ENCODE results near the gene SFMBT2.
A peak's percentile ranks its signal among the peaks of the same experiment; 100 is the strongest.
"Not testable (repeated sequence)": the region's sequence is repeated elsewhere in the genome, so short reads cannot be mapped to it uniquely, and the experiment has no call there.

Gene SFMBT2

DNA sequence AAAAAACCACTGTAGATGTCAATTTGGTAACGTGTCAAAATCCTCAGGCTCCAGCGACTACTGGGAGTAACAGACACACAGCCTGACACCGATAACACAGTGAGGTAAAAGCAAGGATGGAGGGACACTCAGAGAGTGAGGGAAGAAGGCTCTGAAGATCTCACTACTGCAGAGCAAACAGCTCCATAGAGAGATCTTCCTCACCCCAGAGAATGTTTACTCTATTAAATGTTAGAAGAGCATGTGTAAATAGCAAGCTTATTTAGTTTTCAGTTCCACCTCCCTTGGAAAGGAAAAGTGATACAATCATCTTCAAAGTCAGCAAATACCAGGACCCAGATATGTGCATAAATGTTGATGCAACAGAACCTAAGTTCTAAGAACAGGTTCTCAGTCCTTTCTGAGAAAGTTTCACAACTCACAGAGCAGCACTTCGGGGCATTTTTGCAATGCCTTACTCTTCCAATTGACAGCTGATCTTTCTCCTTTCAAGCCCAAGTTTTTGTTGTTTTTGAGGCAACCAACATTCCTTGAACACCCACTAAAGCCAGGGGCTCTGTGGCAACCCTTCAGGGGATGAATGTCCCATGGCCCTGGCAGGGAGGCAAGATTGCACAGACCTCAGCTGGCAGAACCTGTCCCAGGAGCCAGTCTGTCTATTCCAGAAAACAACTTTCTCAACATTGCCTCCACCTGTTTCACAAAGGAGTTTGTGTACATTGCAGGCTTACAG lies 177.4 kb downstream of the SFMBT2 start:
- no peak for DNase-seq (ENCODE audit: low read depth in 2 of 2, low spot score in 1 of 2)

DNA sequence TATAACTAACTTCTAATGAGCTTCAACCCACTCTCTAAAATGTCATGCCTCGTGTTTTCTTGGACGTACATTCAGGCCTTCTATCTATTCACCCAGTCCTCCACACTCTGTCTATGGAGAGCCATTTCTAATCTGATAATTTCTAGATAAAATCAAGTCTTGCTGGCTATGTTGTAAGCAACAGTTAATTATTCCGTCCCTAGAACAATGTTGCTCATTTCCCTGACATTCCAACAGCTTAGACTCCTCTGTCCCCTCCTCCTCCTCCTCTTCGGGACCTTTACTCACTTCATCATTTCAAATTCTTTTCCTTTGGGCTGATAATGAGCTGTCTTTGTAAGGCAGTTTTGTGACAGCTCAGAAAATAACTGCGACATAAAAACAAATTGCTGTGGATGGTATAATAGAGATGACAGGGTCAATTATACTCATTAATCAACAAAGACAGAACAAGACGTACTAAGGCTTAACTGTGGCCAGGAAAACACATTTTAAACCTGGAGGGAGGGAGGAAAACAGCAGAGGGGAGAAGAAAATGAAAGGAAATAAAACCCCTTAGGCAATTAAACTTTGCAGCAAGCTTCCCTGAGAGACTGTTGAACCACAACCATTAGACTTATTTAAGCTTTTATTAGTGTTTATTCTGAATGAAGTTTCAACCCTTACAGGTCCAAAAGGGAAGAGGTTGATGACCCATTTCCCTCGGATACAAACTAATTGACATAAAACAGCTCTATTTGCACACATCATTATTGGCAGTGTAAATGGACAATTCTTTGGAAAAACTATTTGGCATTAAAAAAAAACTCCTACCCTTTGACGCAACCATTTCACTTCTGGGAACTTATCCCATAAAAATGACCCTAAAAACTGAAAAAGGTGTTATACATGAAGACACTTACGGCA lies 179.1 kb downstream of the SFMBT2 start:
- DNase-seq (ENCODE audit: low read depth in 2 of 2, low spot score in 1 of 2), result no peak

DNA sequence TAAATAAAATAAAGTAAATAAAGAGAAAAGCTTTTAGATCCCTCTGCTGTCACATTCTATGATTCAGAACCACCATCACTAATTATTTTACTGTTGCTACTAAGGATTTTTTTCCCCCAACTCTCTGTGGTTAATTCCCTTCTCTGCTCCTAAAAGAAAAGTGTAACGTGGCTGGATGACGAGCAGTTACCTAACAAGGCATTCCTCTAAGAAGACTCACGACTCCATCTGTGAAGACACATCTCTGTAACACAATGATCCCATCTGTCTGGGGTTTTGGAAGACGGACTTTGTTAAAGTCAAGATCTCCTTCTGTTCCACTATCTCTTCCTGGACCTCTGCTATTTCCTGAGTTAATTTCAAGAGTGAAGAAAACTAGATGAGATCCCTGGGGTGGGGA lies 179.9 kb downstream of the SFMBT2 start:
- no peak for DNase-seq (ENCODE audit: low read depth in 2 of 2, low spot score in 1 of 2)

DNA sequence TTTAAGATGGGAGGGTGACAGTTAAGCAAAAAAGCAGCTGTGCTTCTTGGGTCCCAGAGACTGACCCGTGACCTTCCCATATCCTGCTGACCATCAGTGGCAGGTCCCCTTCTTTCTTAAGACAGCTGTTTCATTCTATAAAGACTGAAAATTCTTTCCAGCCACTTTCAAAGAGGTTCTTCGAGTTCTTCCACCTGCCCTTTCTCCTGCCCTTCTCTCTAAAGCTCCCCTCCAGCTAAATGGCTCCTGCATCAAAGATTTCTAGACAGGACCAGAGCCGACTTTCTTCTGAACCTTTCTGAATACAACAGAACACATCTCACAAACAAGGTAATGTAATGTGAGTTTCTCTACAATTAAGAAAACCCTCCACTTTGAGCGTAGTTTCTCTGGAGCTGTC lies 180.8 kb downstream of the SFMBT2 start:
- DNase-seq (ENCODE audit: low read depth in 2 of 2, low spot score in 1 of 2), result no peak

DNA sequence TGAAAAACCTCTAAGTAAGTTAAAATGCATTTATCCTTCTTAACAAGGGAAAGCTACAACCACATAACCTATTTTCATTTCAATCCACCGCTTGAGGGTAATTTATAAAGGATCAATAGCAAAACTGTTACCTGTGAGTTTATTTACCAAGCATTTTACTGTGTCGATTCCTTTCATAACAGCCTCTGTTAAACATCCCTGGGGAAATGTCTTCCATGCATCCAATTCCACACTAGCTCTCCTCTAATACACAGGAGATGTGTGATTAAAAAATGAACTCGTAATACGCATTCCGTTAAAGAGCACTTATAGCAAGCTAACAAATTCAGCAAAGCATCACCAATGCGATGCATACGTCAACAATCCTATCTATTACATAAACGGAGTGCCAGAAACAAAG lies 185.7 kb downstream of the SFMBT2 start:
- no peak for DNase-seq (ENCODE audit: low read depth in 2 of 2, low spot score in 1 of 2)

DNA sequence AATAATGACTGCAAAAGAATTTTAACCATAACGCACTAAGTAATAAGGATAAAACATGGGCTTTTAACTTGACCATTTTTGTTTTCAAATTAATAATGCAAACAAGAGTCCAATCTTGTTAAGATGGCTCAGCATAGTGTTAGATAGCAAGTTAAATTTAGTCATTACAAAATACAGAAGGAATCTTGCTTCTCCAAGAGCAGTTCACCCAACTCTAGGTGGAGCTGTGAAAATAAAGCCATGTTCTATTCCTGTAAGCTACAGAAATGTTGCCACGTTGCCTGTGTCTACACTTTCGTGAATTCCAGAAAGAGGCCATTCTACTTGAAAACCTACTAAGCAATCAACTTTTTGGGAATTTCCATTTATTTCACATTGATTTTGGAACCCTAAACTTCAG lies 191.9 kb downstream of the SFMBT2 start:
- DNase-seq (ENCODE audit: low read depth in 2 of 2, low spot score in 1 of 2), result no peak

DNA sequence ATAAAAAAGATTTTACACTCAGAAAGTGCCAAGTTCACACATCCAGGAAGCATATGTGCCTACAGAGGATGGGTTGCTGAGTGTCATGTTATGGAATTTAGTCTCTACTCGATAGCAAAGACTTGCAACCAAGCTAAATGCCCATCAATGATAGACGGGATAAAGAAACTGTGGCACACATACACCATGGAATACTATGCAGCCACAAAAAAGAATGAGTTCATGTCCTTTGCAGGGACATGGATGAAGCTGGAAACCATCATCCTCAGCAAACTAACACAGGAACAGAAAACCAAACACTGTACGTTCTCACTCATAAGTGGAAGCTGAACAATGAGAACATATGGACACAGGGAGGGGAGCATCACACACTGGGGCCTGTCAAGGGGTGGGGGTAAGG lies 198.1 kb downstream of the SFMBT2 start:
- DNase-seq (ENCODE audit: low read depth in 2 of 2, low spot score in 1 of 2), result not testable (repeated sequence)

DNA sequence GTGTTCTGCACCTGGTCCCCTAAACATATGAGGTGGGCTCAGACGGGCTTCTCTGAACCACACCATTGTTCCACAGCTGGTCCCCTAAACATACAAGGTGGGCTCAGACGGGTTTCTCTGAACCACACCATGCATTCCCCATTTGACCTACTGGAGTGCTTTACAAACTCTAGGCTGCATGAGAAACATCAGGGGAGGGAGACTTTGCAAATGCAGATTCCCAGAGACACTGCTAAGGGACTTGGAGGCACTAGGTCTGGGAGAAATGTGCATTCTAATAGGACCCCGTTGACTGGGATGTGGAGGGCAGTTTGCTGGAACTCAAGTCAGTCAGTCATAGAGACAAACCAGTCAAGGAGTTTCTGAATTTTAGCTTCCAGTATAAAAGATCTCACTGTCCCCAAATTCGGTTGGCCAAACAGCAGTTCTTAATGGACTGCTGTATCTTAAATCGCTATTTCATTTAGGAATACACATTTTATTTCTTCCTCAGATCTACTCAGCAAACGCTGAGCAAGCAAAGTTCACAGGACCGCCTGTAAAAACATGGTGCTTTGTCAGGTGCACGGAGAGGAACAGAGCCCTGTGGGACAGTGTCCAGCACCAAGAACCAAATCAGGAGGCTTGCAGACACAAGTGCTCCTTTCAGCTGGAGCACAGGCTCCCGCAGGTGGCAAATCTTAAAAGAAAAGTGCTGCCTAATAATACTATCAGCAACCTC lies 198.8 kb downstream of the SFMBT2 start:
- DNase-seq (ENCODE audit: low read depth in 2 of 2, low spot score in 1 of 2), result no peak

DNA sequence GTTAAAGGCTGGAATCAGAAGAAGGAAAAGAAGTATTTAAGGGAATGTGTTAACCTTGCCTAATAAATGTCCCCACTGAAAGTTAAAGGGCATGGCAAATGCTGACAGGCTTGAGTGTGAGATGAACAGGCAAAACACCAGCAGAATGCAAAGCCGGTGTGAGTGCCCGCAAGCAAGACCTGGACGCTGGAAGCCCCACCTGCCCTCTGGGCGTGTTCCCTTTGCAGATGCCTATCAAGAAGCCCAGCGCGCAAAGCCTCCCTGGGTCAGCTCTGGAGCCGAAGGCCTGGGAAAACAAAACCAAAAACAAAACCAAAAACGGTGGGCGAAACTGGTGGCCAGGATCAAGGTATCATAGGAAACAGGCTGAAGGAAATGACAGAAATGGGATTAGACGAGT lies 200.3 kb downstream of the SFMBT2 start:
- DNase-seq (ENCODE audit: low read depth in 2 of 2, low spot score in 1 of 2), result no peak

DNA sequence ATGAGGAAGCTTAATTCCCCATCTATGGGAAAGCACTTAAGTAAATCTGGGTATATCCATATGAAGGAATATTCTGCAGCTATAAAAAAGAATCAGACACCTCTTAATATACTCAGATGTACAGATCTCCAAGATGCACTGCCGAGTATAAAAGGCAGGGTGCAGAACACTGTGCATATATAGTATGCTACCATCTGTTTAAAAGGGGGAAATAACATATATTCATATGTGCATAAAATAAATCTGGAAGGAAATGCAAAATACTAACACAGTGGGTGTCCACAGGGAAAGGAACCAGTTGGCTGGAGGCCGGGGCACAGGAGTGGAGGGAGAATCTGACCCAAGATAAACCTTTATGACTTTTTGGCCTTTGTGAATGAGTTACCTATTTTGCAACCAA lies 201.4 kb downstream of the SFMBT2 start:
- DNase-seq (ENCODE audit: low read depth in 2 of 2, low spot score in 1 of 2), result no peak

DNA sequence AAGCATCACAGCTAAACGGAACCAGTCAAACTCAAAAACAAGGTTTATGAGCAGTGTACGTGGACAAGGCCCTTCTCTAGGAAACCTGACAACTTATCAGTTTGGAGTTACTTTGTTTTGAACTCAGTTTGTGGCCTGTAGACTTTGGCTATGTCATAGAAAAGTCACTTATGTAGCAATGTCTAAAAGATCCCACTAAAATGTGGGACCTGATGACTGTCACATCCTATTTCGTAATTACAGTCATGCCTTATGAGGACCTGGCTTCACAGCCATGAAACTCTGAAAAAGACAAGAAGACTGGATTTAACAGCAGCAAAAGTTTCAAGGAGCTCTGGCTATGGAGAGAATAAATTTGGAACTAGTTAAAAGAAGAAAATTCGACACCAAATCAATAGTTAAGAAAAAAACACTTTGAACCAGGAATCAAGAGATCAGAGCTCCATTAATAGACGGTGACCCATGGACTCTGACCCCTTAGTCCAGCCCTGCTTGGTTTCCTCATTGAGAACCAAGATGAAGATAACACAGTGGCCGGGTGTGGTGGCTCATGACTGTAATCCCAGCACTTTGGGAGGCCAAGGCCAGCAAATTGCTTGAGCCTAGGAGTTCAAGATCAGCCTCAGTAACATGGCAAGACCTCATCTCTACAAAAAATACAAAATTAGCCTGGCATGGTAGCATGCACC lies 204.3 kb downstream of the SFMBT2 start:
- DNase-seq (ENCODE audit: low read depth in 2 of 2, low spot score in 1 of 2), result no peak

DNA sequence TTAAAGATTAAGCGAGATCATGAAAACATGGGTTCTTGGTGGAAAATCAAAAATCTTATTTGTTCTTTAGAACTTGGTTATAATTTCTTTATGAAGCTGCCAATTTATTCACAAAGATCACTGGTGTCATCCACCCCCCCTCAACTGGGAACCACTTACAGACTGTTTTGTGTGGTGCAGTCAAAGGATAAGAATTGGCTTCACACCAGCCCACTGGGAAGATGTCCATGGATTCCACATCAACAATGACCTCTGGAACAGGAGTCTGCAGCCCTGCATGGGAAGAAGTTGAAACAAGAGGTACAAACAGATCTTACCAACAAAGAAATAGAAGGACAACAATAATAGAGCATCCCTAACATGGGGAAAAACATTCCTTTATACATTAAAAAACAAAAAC lies 205.2 kb downstream of the SFMBT2 start:
- no peak for DNase-seq (ENCODE audit: low read depth in 2 of 2, low spot score in 1 of 2)

DNA sequence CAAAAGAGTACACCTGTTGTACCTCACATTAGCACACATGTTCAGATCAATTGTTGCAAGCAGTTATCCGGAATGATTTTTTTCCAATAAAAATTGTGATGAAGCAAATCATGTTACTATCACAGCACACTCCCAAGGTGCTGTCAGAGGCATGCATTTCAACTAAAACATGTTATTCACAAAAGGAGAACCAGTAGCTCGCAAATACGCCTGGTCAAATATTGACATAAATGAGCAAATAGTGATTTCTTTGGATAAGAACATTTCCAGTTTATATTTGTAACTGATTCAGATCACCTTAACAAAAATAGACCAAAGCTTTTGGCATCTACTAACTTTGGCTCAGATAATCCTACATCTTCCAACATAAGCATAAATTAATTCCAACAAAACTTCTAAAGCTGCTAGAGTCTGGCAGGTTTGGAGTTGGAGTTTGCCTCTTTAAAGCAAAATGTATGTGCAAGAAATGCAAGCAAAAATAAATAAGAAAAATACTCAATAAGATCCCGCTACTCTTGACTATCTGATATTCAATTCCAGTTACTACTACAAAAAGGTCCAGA lies 208.0 kb downstream of the SFMBT2 start:
- DNase-seq (ENCODE audit: low read depth in 2 of 2, low spot score in 1 of 2), result no peak

DNA sequence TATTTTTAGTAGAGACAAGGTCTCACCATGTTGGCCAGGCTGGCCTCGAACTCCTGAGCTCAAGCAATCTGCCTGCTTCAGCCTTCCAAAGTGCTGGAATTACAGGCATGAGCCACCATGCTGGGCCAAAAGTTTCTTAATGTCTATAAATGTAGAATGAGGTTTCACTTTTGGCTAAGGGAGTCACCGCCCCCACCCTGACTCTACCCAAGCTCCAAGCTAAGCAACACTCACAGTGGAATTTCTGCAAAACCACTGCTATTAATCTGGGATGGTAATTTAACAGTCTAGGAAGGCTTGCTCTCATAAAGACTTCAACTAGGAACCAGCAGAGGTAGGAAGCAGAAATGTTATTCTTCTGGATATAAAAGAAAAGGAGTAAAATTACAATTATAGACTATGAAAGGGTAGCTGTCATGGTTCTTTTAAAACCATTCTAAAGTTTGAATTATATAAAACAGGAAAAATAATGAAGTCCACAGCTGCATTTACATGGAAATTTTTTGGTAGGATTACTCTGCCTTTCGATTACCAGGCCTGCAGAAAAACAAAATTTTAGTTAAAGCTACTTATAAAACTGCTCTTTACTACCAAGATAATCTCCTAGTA lies 211.6 kb downstream of the SFMBT2 start:
- no peak for DNase-seq (ENCODE audit: low read depth in 2 of 2, low spot score in 1 of 2)

DNA sequence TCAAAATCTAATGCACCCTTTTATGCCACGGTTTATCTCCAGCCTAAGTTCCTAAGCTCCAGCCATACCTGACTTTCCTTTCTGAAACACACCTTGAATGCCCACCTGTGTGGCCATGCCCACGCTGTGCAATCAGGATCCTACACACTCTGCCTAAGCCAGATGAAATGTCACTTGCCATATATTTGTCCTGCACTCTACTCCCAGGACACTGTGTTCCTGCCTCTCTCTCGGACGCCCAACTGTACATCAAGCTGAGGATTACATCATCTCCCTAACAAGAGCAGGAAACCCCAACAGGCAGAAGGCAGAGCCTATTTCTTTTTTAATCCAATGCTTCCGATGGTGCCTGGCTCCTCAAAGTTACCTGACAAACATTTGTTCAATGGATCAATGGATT lies 214.6 kb downstream of the SFMBT2 start:
- DNase-seq (ENCODE audit: low read depth in 2 of 2, low spot score in 1 of 2), result no peak

DNA sequence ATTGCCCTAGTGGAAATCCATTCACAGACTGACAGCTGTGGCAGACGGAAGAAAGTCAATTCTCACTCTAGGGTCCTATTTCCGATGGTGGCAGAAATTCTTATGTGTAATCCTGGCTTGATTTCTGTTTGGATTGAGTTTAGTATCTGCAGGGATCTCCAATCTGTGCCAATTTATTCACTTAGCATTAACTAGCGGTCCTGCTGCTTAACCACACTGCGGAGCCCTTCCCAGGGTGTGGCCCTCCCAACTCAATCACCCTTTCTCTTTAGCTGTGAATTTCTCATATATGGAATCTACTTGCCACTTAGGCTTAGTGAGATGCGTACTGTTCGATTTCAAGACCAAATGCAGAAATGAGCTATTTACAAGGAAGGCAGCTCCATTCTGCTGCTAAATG lies 215.7 kb downstream of the SFMBT2 start:
- no peak for DNase-seq (ENCODE audit: low read depth in 2 of 2, low spot score in 1 of 2)

DNA sequence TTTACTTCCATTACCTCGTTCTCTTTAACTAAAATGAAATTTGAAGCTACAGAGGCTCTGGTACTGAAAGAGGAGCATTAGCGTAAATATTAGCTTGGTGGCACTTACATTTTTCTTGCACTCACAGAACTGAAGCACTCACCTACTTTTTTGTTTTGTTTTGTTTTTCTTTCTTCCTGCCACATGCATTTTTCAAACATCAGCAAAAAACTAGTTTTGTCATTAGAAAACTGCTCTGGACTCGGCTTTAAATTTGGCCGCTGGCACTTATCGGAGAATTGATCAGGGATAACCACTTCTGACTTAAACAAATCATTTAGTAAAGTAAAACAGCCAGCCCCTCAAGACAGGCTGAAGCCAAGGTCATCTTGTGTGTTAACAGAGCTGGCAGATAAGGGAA lies 216.3 kb downstream of the SFMBT2 start:
- DNase-seq (ENCODE audit: low read depth in 2 of 2, low spot score in 1 of 2), result no peak

DNA sequence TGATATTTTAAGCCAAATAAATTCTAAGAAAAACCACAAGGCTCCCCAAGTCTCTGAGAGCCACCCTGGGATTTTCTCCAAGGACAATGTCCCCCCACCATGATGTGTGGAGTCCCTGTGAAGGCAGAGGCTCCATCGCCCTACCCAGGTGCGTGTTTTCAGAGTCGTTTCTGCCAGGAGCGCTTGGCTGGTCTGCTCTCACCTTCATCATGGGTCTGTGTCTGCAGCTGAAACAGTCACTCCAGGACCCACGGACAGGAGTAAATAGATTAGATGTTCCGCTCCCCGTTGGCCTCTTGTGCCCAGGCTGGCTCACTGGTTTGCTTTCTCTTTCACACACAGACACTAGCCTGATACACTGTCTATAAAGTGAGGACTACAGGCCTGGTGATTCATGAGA lies 217.5 kb downstream of the SFMBT2 start:
- peak in 1 of 2 donors; percentile 9 for DNase-seq (ENCODE audit: low read depth in 2 of 2, low spot score in 1 of 2)

DNA sequence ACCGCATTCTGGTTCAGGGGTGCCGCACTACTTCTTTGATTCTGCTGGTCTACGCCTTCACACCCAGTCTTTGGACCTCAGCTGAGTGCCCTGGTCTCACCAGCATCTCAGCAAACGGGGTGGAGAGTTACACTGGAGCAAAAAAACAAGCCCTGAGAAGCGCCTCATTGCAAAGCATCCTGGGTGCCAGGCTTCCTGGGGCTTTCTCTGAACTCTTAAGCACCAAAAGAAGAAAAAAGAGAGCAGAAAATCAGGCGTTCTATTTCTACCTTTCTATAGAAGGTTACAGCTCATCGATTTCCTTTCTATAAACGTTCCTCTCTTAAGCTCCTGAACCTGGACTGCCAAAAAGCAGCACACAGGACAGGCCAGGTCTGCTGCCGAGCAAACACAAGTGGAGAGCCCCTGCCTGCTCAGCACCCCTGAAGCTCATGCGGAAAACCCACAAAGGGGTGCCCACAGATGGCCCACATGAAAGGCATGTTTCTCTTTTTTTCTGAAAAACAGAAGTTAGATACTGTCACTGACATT lies 217.9 kb downstream of the SFMBT2 start:
- DNase-seq (ENCODE audit: low read depth in 2 of 2, low spot score in 1 of 2), result peak; percentile 21 to 52

DNA sequence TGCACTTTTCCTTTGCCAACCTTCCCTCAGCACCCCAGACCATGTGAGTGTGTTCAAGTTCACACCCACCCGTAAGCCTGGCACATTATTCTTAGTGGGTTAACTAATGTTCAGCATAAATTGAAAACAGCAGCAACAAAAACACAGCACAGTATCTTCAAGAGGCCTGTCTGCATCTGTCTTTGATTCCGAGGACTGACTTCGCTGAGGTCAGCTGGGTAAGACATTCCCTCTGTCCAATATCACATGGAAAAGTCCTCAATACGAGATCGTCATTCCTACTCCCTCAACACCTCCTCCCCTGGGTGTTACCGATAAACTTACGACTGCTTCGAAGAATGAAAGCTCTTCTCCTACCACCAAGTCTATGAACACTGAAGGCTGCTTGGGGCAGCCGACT lies 218.8 kb downstream of the SFMBT2 start:
- DNase-seq (ENCODE audit: low read depth in 2 of 2, low spot score in 1 of 2), result no peak

Measured in stimulated activated CD8-positive, alpha-beta memory T cell treated with anti-CD3 and anti-CD28 coated beads, Interleukin-4, amount 100 ng/mL, for 4 hours (primary cell).